HCT116 (cell line): ENCODE measurements around the gene ABHD11. TPM values are rescaled to one million over a fixed set of nuclear protein-coding genes. Genes with fewer than 3 reads are reported as not detected.

Experiments used
- ATAC-seq: fragments of 200-7000 bp; cut with Tn5 transposase; 2 replicates; pipeline ENCODE4 v1.9.1; 2020; ENCODE audit warnings: mild to moderate bottlenecking, moderate library complexity
- BruUV-seq: library from RNA; stranded (reverse); fragments of 400-500 nt; replicated peaks from 2 replicates; lab custom pipeline; 2021; lab: Mats Ljungman, UMichigan
- CTCF ChIA-PET: fragments of 300-600 bp; sonication (Branson Sonifier 250); formaldehyde crosslinking; loops from one replicate; lab custom pipeline; 2021; ENCODE audit warnings: antibody characterized with exemption; lab: Charles Lee
- POLR2A ChIA-PET: fragments of 300-600, 350-600 bp; sonication (Branson Sonifier 250); formaldehyde crosslinking; loops from one replicate; lab custom pipeline; 2021; ENCODE audit warnings: antibody characterized with exemption; lab: Charles Lee
- RAD21 ChIA-PET, 2 experiments: fragments of 300-600 bp; sonication (Branson Sonifier 250); formaldehyde crosslinking; loops; one replicate each; lab custom pipeline; 2023; ENCODE audit warnings: low total read pairs in 2 of 2; ENCODE audit not compliant: uncharacterized antibody in 2 of 2, unreplicated experiment in 2 of 2, low non-redundant PET in 1 of 2; lab: Charles Lee
- DNase-seq: peaks from one replicate; pipeline ENCODE4 v3.0.0-alpha.2; 2010; ENCODE audit warnings: low read depth, low spot score
- H2AFZ ChIP-seq: fragments of 200-600 bp; shearing (Covaris generic), sonication (generic); 2 replicates; pipeline ENCODE4 v1.6.1; 2017; ENCODE audit warnings: low read depth, mixed run types, mixed read lengths, antibody characterized with exemption, low read length; ENCODE audit not compliant: poor library complexity, severe bottlenecking
- H3K27ac ChIP-seq: 2 replicates; pipeline ENCODE4 v1.5.1; 2012; ENCODE audit warnings: low read depth, low read length
- H3K27me3 ChIP-seq: fragments of 200-600 bp; sonication (generic); 2 replicates; pipeline ENCODE4 v1.6.1; 2016; ENCODE audit warnings: mixed run types, low read length, mixed read lengths; ENCODE audit not compliant: insufficient read depth
- H3K36me3 ChIP-seq, 2 experiments: fragments of 200-500 bp in 1 of 2; fragments of 200-600 bp in 1 of 2; sonication (Bioruptor generic) in 1 of 2; sonication (generic) in 1 of 2; 2 replicates each; pipeline versions ENCODE4 v1.5.1 to v1.6.1; 2014 to 2016; ENCODE audit warnings: low read length in 2 of 2, inconsistent platforms in 1 of 2, mixed read lengths in 1 of 2, mixed run types in 1 of 2; ENCODE audit not compliant: insufficient read depth in 2 of 2, control insufficient read depth in 1 of 2
- H3K4me1 ChIP-seq, 2 experiments: fragments of 200-600 bp in 1 of 2; sonication (generic) in 1 of 2; 2 replicates each; pipeline versions ENCODE4 v1.5.1 to v1.6.1; 2012 to 2017; ENCODE audit warnings: low read length in 2 of 2, inconsistent platforms in 1 of 2, mild to moderate bottlenecking in 1 of 2, mixed read lengths in 1 of 2, mixed run types in 1 of 2, moderate library complexity in 1 of 2; ENCODE audit not compliant: insufficient read depth in 2 of 2, control insufficient read depth in 1 of 2
- H3K4me2 ChIP-seq: fragments of 200-600 bp; sonication (generic); 2 replicates; pipeline ENCODE4 v1.6.1; 2017; ENCODE audit warnings: mixed run types, low read length, mixed read lengths
- H3K4me3 ChIP-seq, 2 experiments: fragments of 200-600 bp in 1 of 2; sonication (generic) in 1 of 2; replicated peaks in 1 of 2; 2 replicates each; pipeline ENCODE4 v1.5.1; 2011 to 2016; ENCODE audit warnings: low read length in 2 of 2, control low read depth in 1 of 2, low read depth in 1 of 2, mild to moderate bottlenecking in 1 of 2, mixed read lengths in 1 of 2, mixed run types in 1 of 2
- H3K79me2 ChIP-seq: fragments of 200-600 bp; sonication (generic); 2 replicates; pipeline ENCODE4 v1.6.1; 2017; ENCODE audit warnings: mild to moderate bottlenecking, mixed run types, low read length, moderate library complexity, mixed read lengths; ENCODE audit not compliant: insufficient read depth
- H3K9ac ChIP-seq: fragments of 200-600 bp; sonication (generic); 2 replicates; pipeline ENCODE4 v1.6.1; 2016; ENCODE audit warnings: low read length, mixed read lengths
- H3K9me2 ChIP-seq: fragments of 200-600 bp; sonication (generic), shearing (Covaris generic); 2 replicates; pipeline ENCODE4 v1.6.1; 2017; ENCODE audit warnings: mixed run types, mild to moderate bottlenecking, moderate library complexity; ENCODE audit not compliant: insufficient read depth
- H3K9me3 ChIP-seq, 2 experiments: fragments of 200-500 bp in 1 of 2; fragments of 200-600 bp in 1 of 2; sonication (Bioruptor generic) in 1 of 2; sonication (generic) in 1 of 2; 2 replicates each; pipeline ENCODE4 v1.6.1; 2014 to 2017; ENCODE audit warnings: low read length in 2 of 2, mixed read lengths in 2 of 2, inconsistent platforms in 1 of 2, low read depth in 1 of 2, mild to moderate bottlenecking in 1 of 2, mixed run types in 1 of 2, moderate library complexity in 1 of 2; ENCODE audit not compliant: control insufficient read depth in 1 of 2, insufficient read depth in 1 of 2
- H4K20me1 ChIP-seq: fragments of 200-600 bp; sonication (generic), shearing (Covaris generic); 2 replicates; pipeline ENCODE4 v1.6.1; 2017; ENCODE audit warnings: mixed run types, mild to moderate bottlenecking, moderate library complexity; ENCODE audit not compliant: insufficient read depth
- FOSL1 ChIP-seq: IDR thresholded peaks from 2 replicates; pipeline ENCODE4 v1.6.1; 2012; ENCODE audit warnings: low read depth
- POLR2AphosphoS5 ChIP-seq: IDR thresholded peaks from 2 replicates; pipeline ENCODE4 v1.6.1; 2011; ENCODE audit warnings: mild to moderate bottlenecking, low read depth, low read length, moderate library complexity
- ZBTB33 ChIP-seq: IDR thresholded peaks from 2 replicates; pipeline ENCODE4 v1.6.1; 2011; ENCODE audit warnings: mild to moderate bottlenecking, low read length, moderate library complexity; ENCODE audit not compliant: insufficient replicate concordance; ENCODE audit errors: extremely low read depth
- ZFX ChIP-seq: fragments of 450-650 bp; IDR thresholded peaks from 2 replicates; pipeline ENCODE4 v1.6.1; 2017
- intact Hi-C: fragments of 100-400 bp; cut with micrococcal nuclease; formaldehyde crosslinking; loops from 2 replicates; pipeline ENCODE4 v1.10.0; 2022
- total RNA-seq: library from RNA; stranded (reverse); gene quantifications from one replicate; pipeline ENCODE4 v1.2.1, GENCODE V29; 2021; ENCODE audit not compliant: unreplicated experiment

ABHD11 gene
- total RNA-seq, 1 experiment from 2014 or later = 69.8 TPM

DNA sequence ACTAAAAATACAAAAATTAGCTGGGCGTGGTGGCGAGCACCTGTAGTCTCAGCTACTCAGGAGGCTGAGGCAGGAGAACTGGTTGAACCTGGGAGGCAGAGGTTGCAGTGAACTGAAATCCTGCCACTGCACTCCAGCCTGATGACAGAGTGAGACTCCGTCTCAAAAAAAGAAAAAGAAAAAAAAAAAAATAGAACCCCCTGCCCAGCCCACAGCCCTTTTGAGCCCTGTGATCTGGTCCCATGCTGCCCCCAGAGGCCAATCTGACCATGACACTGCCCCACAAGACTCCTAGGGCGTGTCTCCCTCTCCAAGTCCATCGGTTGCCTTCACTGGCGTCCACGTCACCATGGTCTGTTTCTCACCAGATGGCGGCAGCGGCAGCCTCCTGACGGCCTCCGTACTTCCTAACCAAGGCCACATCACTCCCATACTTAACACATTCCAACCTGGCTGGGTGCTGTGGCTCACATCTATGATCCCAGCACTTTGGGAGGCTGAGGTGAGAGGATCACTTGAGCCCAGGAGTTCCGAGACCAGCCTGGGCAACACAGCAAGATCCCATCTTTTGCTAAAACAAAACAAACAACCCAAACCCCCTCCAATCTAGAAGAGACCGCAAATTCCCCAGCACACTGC is 37.1 kb downstream of the ABHD11 start (continued):
- no peak for TF ChIP-seq ZBTB33

DNA sequence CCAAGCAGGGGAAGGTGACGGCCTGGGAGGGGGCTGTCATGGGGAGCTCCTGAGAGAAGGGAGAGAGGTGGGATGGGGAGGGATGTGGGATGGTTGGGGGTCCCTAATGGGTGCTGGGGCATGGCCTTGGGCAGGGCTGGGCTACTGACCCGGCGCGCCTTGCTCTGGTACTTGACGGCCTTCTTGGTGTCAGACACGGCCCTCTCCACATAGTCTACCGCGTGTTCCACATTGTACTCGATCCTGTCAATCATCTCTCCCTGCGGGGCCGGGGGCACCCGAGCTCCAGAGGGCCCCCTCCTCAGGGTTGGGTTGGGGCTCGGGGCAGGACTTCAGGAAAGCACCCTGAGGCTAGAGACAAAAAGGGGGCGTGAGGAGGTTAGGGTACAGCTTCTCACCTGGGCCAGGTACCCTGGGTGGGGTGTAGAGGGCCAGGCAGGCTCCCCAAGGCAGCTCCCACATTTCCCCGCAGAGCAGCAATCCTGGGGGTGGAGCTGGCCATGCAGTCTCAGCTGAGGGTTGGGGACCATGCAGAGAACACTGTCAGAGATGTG is 37.9 kb downstream of the ABHD11 start:
- no peaks in the 10 kb centered on the region for H3K27me3 ChIP-seq
- no TSS peak for BruUV-seq
- TF ChIP-seq FOSL1 (no peak), ZFX (no peak), POLR2AphosphoS5 (peak; percentile 24; the same call in 1 of the 2 replicates)
- ATAC-seq (no peak), DNase-seq (no peak)
- H3K9me3 ChIP-seq = no peaks in the 10 kb centered on the region
- 0 out of 2 replicates have a peak, but pooled peaks cover 3% of the 10 kb centered on the region for H4K20me1 ChIP-seq
- H3K4me3 ChIP-seq = no peak overlapping the region
- ChIA-PET POLR2A (no interaction called here), RAD21 (no interaction called here), CTCF (interaction anchor here (1.2 to 2.0 kb wide), 4 partner anchors 10 to 34 kb away, joined by 3 to 7 read pairs (median 7); no protein-coding TSS in a partner anchor)
- H3K9ac ChIP-seq = no peak overlapping the region
- peak overlapping the region; percentile 8; the same call in 1 of the 2 replicates for H3K27ac ChIP-seq
- peaks cover 7 to 31% of the 10 kb centered on the region in 2 experiments for H3K4me1 ChIP-seq
- peaks cover 1% of the 10 kb centered on the region; the same call in 1 of the 2 replicates for H3K79me2 ChIP-seq
- H2AFZ ChIP-seq = no peak overlapping the region
- no peaks in the 10 kb centered on the region for H3K9me2 ChIP-seq
- no peak overlapping the region for H3K4me2 ChIP-seq
- intact Hi-C loops = loop anchor here (1.0 kb wide), 1 partner anchor 93 kb away; no protein-coding TSS in a partner anchor
- H3K36me3 ChIP-seq = peaks cover 38 to 66% of the 10 kb centered on the region in 2 experiments; a peak in 3 of 4 replicates
